ENCODE results near the gene KCNJ5. TPM values are rescaled to one million over a fixed set of nuclear protein-coding genes. Genes with fewer than 3 reads are reported as not detected.

The KCNJ5 gene
- polyA plus RNA-seq, 1 experiment = not detected

DNA sequence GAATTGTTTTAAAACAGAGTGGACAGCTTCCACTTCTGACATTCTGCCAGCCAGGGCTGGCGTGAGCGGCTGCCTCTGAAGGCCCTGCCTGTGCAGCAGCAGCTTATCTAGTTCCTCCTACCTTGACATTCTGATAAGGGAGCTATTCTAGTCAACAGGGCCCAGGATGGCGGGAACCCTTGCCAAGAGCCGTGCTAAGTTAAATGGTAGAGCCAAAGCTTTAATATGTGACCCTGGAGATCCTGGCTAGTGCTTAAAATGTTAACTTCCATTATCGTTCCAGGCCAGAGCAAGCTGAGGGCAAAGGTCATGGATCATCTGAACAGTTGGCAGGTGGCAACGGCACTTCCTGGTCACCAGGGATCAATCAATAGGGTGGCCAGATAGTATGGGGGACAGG, 3.5 kb downstream of the KCNJ5 start:
- no peak for DNase-seq (ENCODE audit: low read depth)
- H3K27me3 ChIP-seq (ENCODE audit: control insufficient read depth, insufficient read depth, low read length) = peaks cover 17% of the 10 kb centered on the region
- H3K4me3 ChIP-seq (ENCODE audit: low read depth, low read length) = no peak overlapping the region
- ChIA-PET CTCF (interaction anchor here (0.8 to 1.6 kb wide), 3 partner anchors 10 to 62 kb away, joined by 3 to 4 read pairs (median 4); no protein-coding TSS in a partner anchor), POLR2A (no interaction called here)
- TF ChIP-seq CTCF (IDR thresholded peaks at IDR 0.05; ENCODE audit: insufficient read depth, low read depth, low read length) = no peak
- H3K36me3 ChIP-seq (ENCODE audit: control insufficient read depth, insufficient read depth, low read length) = no peaks in the 10 kb centered on the region

- no peak for TF ChIP-seq CTCF (IDR thresholded peaks at IDR 0.05; ENCODE audit: insufficient read depth, low read depth, low read length)
- peaks cover 9% of the 10 kb centered on the region for H3K27me3 ChIP-seq (ENCODE audit: control insufficient read depth, insufficient read depth, low read length)
- no peak overlapping the region for H3K4me3 ChIP-seq (ENCODE audit: low read depth, low read length)
- ChIA-PET CTCF (interaction anchor here (1.6 kb wide), 1 partner anchor 11 kb away, joined by 4 read pairs; no protein-coding TSS in a partner anchor), POLR2A (no interaction called here)
- DNase-seq (ENCODE audit: low read depth) = no peak
- no peaks in the 10 kb centered on the region for H3K36me3 ChIP-seq (ENCODE audit: control insufficient read depth, insufficient read depth, low read length)
These were observed 4.4 kb downstream of the KCNJ5 start for GRCh38 chr11:128895526-128895925.

DNA sequence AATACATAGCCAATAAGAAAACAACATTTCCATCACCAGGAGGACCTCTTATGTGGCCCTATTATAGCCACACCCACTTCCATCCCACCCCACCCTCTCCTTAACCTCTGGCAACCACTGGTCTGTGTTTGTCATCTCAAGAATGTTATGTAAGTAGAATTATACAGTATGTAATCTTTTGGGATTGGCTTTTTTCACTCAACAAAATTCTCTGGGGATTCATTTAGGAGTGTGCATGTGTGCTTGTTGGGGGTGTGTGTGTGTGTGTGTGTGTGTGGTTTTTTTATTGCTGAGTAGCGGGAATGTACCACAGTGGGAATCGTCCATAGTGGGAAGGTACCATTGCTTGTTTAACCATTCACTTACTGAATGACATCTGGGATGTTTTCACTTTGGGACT, 5.2 kb downstream of the KCNJ5 start:
- ChIA-PET CTCF (no interaction called here), POLR2A (no interaction called here)
- DNase-seq (ENCODE audit: low read depth) = no peak
- no peaks in the 10 kb centered on the region for H3K36me3 ChIP-seq (ENCODE audit: control insufficient read depth, insufficient read depth, low read length)
- no peak overlapping the region for H3K4me3 ChIP-seq (ENCODE audit: low read depth, low read length)
- peaks cover 9% of the 10 kb centered on the region for H3K27me3 ChIP-seq (ENCODE audit: control insufficient read depth, insufficient read depth, low read length)
- no peak for TF ChIP-seq CTCF (IDR thresholded peaks at IDR 0.05; ENCODE audit: insufficient read depth, low read depth, low read length)

GRCh38 chr11:128897826-128898225, 6.7 kb downstream of the KCNJ5 start:
- CTCF ChIA-PET = no interaction called here

GRCh38 chr11:128898580-128899344, 7.6 kb downstream of the KCNJ5 start:
- CTCF ChIA-PET = no interaction called here
- Histone ChIP-seq H3K27me3 (ENCODE audit: control insufficient read depth, insufficient read depth, low read length) (peaks cover 2% of the 10 kb centered on the region; the same call in 1 of the 2 replicates), H3K4me3 (ENCODE audit: low read depth, low read length) (no peak overlapping the region), H3K36me3 (ENCODE audit: control insufficient read depth, insufficient read depth, low read length) (no peaks in the 10 kb centered on the region)
- DNase-seq (ENCODE audit: low read depth) = no peak
- POLR2A ChIA-PET = no interaction called here
- no peak for TF ChIP-seq CTCF (IDR thresholded peaks at IDR 0.05; ENCODE audit: insufficient read depth, low read depth, low read length)

More at GRCh38 chr11:128897826-128898225, 6.7 kb downstream of the KCNJ5 start:
- Histone ChIP-seq H3K4me3 (ENCODE audit: low read depth, low read length) (no peak overlapping the region), H3K27me3 (ENCODE audit: control insufficient read depth, insufficient read depth, low read length) (peaks cover 2% of the 10 kb centered on the region; the same call in 1 of the 2 replicates), H3K36me3 (ENCODE audit: control insufficient read depth, insufficient read depth, low read length) (no peaks in the 10 kb centered on the region)
- no peak for TF ChIP-seq CTCF (IDR thresholded peaks at IDR 0.05; ENCODE audit: insufficient read depth, low read depth, low read length)
- POLR2A ChIA-PET = no interaction called here
- DNase-seq (ENCODE audit: low read depth) = no peak

All from BJ (cell line).